HepG2 (cell line): ENCODE results near the gene SYNJ2. TPM values are rescaled to one million over a fixed set of nuclear protein-coding genes. Genes with fewer than 3 reads are reported as not detected.

ENCODE experiments used
- EZH2 ChIP-seq: conservative IDR thresholded peaks from 2 replicates; pipeline ENCODE4 v1.6.1; 2012; ENCODE audit warnings: mild to moderate bottlenecking, low read depth, low read length, moderate library complexity
- FOXK1 ChIP-seq: sonication (generic); formaldehyde crosslinking; IDR thresholded peaks from 2 replicates; pipeline ENCODE4 v1.4.0; 2020; ENCODE audit warnings: low read depth, missing genetic modification reagents, borderline replicate concordance
- NFATC3 ChIP-seq: sonication (generic); formaldehyde crosslinking; IDR thresholded peaks from 2 replicates; pipeline ENCODE4 v1.5.1; 2020; ENCODE audit warnings: mild to moderate bottlenecking, missing genetic modification reagents
- SCMH1 ChIP-seq: sonication (generic); formaldehyde crosslinking; IDR thresholded peaks from 2 replicates; pipeline ENCODE4 v1.9.0; 2021; ENCODE audit warnings: missing genetic modification reagents, mild to moderate bottlenecking, borderline replicate concordance
- TBX2 ChIP-seq: sonication (generic); formaldehyde crosslinking; IDR thresholded peaks from 2 replicates; pipeline ENCODE4 v1.5.0; 2020; ENCODE audit warnings: missing genetic modification reagents, mild to moderate bottlenecking, borderline replicate concordance
- YEATS2 ChIP-seq: sonication (generic); formaldehyde crosslinking; IDR thresholded peaks from 2 replicates; pipeline ENCODE4 v1.4.0; 2020; ENCODE audit warnings: missing genetic modification reagents, borderline replicate concordance
- ZNF256 ChIP-seq: sonication (generic); formaldehyde crosslinking; conservative IDR thresholded peaks from 2 replicates; pipeline ENCODE4 v1.4.0; 2020; ENCODE audit warnings: missing genetic modification reagents
- polyA plus RNA-seq, 8 experiments: library from polyadenylated mRNA; depleted of rRNA in 3 of 8; stranded (reverse) in 7 of 8; unstranded in 1 of 8; fragments of >200 nt; fragmentation: Illumina TruSeq in 4 of 8; extraction: Trizol in 4 of 8; gene quantifications; 2 replicates each; pipeline versions ENCODE4 v1.2.1 to v1.2.3, GENCODE V29; 2011 to 2016; ENCODE audit warnings: low read depth in 4 of 8, missing spikeins in 1 of 8, mixed read lengths in 1 of 8; ENCODE audit not compliant: insufficient read depth in 1 of 8
- total RNA-seq, 5 experiments: library from RNA; depleted of rRNA; stranded (reverse); fragments of >200 nt; fragmentation: Illumina TruSeq; extraction: Trizol; gene quantifications; 2 replicates each; pipeline ENCODE4 v1.2.3, GENCODE V29; 2016; ENCODE audit warnings: low read depth in 1 of 5
- TF ChIP-seq, protein P1 (sequence below): sonication (generic); formaldehyde crosslinking; IDR thresholded peaks from 2 replicates; pipeline ENCODE4 v1.4.0; 2020; ENCODE audit warnings: missing genetic modification reagents, borderline replicate concordance
- TF ChIP-seq, protein P2 (sequence below): sonication (generic); formaldehyde crosslinking; IDR thresholded peaks from 2 replicates; pipeline ENCODE4 v1.9.0; 2022; ENCODE audit warnings: low read depth, missing genetic modification reagents
- TF ChIP-seq, protein P3 (sequence below): sonication (generic); formaldehyde crosslinking; IDR thresholded peaks from 2 replicates; pipeline ENCODE4 v1.4.0; 2020; ENCODE audit warnings: missing genetic modification reagents
- TF ChIP-seq, protein P4 (sequence below): sonication (generic); formaldehyde crosslinking; IDR thresholded peaks from 2 replicates; pipeline ENCODE4 v1.8.0; 2022; ENCODE audit warnings: missing genetic modification reagents, mild to moderate bottlenecking, moderate library complexity, borderline replicate concordance

SYNJ2 gene
- total and polyA plus RNA-seq, 2 of the 13 experiments (the other 11 are each of a cell fraction or from before 2014, with no cell fraction given): 39.1 to 57.6 TPM

DNA sequence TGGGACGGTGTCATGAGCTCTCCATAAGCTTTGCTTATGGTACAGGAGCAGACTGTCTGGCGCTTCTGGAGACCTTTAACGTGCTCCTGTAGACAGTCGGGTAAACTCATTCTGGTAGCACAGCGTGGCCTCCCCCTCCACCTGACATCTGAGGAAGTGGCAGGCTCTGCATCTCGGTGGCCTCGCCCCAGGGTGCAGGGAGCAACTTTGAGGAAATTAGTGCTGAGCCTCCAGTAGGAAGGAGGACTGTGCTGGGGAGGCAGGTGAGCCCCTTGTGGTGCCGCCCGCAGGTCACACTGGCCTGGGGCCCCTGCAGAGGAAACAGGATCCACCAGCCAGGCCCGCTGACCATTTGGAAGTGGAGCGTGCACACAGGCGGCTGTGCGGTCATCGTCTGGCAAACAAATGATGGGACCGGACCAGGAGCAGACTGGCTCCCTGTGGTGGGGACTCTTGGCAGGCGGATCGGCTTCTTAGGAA, 57.9 kb downstream of the SYNJ2 start (continued):
- TF ChIP-seq, protein P1, sequence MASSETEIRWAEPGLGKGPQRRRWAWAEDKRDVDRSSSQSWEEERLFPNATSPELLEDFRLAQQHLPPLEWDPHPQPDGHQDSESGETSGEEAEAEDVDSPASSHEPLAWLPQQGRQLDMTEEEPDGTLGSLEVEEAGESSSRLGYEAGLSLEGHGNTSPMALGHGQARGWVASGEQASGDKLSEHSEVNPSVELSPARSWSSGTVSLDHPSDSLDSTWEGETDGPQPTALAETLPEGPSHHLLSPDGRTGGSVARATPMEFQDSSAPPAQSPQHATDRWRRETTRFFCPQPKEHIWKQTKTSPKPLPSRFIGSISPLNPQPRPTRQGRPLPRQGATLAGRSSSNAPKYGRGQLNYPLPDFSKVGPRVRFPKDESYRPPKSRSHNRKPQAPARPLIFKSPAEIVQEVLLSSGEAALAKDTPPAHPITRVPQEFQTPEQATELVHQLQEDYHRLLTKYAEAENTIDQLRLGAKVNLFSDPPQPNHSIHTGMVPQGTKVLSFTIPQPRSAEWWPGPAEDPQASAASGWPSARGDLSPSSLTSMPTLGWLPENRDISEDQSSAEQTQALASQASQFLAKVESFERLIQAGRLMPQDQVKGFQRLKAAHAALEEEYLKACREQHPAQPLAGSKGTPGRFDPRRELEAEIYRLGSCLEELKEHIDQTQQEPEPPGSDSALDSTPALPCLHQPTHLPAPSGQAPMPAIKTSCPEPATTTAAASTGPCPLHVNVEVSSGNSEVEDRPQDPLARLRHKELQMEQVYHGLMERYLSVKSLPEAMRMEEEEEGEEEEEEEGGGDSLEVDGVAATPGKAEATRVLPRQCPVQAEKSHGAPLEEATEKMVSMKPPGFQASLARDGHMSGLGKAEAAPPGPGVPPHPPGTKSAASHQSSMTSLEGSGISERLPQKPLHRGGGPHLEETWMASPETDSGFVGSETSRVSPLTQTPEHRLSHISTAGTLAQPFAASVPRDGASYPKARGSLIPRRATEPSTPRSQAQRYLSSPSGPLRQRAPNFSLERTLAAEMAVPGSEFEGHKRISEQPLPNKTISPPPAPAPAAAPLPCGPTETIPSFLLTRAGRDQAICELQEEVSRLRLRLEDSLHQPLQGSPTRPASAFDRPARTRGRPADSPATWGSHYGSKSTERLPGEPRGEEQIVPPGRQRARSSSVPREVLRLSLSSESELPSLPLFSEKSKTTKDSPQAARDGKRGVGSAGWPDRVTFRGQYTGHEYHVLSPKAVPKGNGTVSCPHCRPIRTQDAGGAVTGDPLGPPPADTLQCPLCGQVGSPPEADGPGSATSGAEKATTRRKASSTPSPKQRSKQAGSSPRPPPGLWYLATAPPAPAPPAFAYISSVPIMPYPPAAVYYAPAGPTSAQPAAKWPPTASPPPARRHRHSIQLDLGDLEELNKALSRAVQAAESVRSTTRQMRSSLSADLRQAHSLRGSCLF (CRISPR knock-in tag): no peak
- no peak for TF ChIP-seq NFATC3
- no peak for TF ChIP-seq FOXK1 (CRISPR knock-in tag)
- TF ChIP-seq, protein P2, sequence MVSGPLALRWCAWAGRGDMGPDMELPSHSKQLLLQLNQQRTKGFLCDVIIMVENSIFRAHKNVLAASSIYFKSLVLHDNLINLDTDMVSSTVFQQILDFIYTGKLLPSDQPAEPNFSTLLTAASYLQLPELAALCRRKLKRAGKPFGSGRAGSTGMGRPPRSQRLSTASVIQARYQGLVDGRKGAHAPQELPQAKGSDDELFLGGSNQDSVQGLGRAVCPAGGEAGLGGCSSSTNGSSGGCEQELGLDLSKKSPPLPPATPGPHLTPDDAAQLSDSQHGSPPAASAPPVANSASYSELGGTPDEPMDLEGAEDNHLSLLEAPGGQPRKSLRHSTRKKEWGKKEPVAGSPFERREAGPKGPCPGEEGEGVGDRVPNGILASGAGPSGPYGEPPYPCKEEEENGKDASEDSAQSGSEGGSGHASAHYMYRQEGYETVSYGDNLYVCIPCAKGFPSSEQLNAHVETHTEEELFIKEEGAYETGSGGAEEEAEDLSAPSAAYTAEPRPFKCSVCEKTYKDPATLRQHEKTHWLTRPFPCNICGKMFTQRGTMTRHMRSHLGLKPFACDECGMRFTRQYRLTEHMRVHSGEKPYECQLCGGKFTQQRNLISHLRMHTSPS (CRISPR knock-in tag): no peak; the same call in 1 of the 2 replicates
- no peak for TF ChIP-seq YEATS2
- no peak for TF ChIP-seq EZH2
- TF ChIP-seq ZNF256 (CRISPR knock-in tag): no peak
- TF ChIP-seq TBX2 (CRISPR knock-in tag): no peak
- TF ChIP-seq, protein P3, sequence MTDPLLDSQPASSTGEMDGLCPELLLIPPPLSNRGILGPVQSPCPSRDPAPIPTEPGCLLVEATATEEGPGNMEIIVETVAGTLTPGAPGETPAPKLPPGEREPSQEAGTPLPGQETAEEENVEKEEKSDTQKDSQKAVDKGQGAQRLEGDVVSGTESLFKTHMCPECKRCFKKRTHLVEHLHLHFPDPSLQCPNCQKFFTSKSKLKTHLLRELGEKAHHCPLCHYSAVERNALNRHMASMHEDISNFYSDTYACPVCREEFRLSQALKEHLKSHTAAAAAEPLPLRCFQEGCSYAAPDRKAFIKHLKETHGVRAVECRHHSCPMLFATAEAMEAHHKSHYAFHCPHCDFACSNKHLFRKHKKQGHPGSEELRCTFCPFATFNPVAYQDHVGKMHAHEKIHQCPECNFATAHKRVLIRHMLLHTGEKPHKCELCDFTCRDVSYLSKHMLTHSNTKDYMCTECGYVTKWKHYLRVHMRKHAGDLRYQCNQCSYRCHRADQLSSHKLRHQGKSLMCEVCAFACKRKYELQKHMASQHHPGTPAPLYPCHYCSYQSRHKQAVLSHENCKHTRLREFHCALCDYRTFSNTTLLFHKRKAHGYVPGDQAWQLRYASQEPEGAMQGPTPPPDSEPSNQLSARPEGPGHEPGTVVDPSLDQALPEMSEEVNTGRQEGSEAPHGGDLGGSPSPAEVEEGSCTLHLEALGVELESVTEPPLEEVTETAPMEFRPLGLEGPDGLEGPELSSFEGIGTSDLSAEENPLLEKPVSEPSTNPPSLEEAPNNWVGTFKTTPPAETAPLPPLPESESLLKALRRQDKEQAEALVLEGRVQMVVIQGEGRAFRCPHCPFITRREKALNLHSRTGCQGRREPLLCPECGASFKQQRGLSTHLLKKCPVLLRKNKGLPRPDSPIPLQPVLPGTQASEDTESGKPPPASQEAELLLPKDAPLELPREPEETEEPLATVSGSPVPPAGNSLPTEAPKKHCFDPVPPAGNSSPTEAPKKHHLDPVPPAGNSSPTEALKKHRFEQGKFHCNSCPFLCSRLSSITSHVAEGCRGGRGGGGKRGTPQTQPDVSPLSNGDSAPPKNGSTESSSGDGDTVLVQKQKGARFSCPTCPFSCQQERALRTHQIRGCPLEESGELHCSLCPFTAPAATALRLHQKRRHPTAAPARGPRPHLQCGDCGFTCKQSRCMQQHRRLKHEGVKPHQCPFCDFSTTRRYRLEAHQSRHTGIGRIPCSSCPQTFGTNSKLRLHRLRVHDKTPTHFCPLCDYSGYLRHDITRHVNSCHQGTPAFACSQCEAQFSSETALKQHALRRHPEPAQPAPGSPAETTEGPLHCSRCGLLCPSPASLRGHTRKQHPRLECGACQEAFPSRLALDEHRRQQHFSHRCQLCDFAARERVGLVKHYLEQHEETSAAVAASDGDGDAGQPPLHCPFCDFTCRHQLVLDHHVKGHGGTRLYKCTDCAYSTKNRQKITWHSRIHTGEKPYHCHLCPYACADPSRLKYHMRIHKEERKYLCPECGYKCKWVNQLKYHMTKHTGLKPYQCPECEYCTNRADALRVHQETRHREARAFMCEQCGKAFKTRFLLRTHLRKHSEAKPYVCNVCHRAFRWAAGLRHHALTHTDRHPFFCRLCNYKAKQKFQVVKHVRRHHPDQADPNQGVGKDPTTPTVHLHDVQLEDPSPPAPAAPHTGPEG: no peak
- TF ChIP-seq SCMH1 (CRISPR knock-in tag): no peak
- TF ChIP-seq, protein P4, sequence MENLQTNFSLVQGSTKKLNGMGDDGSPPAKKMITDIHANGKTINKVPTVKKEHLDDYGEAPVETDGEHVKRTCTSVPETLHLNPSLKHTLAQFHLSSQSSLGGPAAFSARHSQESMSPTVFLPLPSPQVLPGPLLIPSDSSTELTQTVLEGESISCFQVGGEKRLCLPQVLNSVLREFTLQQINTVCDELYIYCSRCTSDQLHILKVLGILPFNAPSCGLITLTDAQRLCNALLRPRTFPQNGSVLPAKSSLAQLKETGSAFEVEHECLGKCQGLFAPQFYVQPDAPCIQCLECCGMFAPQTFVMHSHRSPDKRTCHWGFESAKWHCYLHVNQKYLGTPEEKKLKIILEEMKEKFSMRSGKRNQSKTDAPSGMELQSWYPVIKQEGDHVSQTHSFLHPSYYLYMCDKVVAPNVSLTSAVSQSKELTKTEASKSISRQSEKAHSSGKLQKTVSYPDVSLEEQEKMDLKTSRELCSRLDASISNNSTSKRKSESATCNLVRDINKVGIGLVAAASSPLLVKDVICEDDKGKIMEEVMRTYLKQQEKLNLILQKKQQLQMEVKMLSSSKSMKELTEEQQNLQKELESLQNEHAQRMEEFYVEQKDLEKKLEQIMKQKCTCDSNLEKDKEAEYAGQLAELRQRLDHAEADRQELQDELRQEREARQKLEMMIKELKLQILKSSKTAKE: no peak
